ENCODE measurements around the gene SLC6A4. TPM values are rescaled to one million over a fixed set of nuclear protein-coding genes. Genes with fewer than 3 reads are reported as not detected.

The SLC6A4 gene
- total RNA-seq, 1 experiment from 2014 or later: 0.02 TPM

DNA sequence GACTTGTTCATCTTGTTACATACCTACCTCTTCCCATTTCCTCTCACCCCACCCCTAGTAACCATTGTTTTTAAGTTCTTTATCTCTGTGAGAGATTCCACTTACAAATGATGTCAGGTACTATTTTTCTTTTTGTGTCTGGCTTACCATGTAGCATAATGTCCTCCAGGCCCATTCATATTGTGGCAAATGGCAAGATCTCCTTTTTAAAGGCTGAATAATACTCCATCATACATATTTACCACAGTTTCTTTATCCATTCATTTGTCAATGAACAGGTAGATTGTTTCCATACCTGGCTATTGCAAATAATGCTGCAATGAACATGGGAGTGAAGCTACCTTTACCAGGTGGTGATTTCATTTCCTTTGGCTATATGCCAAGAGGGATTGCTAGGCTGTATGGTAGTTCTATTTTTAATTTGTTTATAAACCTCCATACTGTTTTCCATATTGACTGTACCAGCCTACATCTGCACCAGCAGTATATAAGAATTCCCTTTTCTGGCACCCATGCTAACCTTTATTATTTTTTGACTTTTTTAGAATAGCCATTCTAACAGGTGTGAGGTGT is 65.0 kb downstream of the SLC6A4 start:
- H2BK120ac ChIP-seq (ENCODE audit: low read depth, low read length, poor library complexity, severe bottlenecking): no peak overlapping the region
- no peaks in the 10 kb centered on the region for H3K79me2 ChIP-seq (ENCODE audit: insufficient read depth, low read length)
- no peak overlapping the region for H3K56ac ChIP-seq (ENCODE audit: insufficient read length, low read depth, low read length)
- no peaks in the 10 kb centered on the region for H4K20me1 ChIP-seq (ENCODE audit: control insufficient read depth, insufficient read depth, insufficient read length)
- no peak overlapping the region for H3K4me2 ChIP-seq (ENCODE audit: insufficient read depth, insufficient read length, low read length)
- no peak overlapping the region for H2BK5ac ChIP-seq (ENCODE audit: insufficient read length, low read length)
- no peak overlapping the region for H3K27ac ChIP-seq (ENCODE audit: insufficient read length, low read depth, low read length)
- no peak overlapping the region for H4K5ac ChIP-seq (ENCODE audit: insufficient read length, low read depth, low read length)
- Mint-ChIP-seq H3K4me3 (no peak overlapping the region), H3K4me1 (no peaks in the 10 kb centered on the region), H3K9me3 (no peaks in the 10 kb centered on the region), H3K27ac (no peak overlapping the region), H3K27me3 (ENCODE audit: low read depth) (no peaks in the 10 kb centered on the region), H3K36me3 (ENCODE audit: insufficient read depth in 1 of 3, low read depth in 3 of 3) (peaks cover 1 to 20% (median 18%) of the 10 kb centered on the region in 3 experiments; a peak in 5 of 7 replicates)
- no peak overlapping the region for H3K4ac ChIP-seq (ENCODE audit: low read depth, low read length)
- H4K91ac ChIP-seq (ENCODE audit: insufficient read length, low read depth, low read length): no peak overlapping the region
- H3K18ac ChIP-seq (ENCODE audit: insufficient read length, low read depth, low read length): no peak overlapping the region
- H3T11ph ChIP-seq (ENCODE audit: low read length): no peak overlapping the region
- H3K27me3 ChIP-seq (ENCODE audit: insufficient read depth, low read length): no peaks in the 10 kb centered on the region
- no peak overlapping the region for H3K14ac ChIP-seq (ENCODE audit: insufficient read depth, low read length)
- H2AFZ ChIP-seq (ENCODE audit: low read length): no peak overlapping the region
- H3K23me2 ChIP-seq (ENCODE audit: insufficient read length, low read depth, low read length, poor library complexity, severe bottlenecking): no peaks in the 10 kb centered on the region
- no peak overlapping the region for H4K8ac ChIP-seq (replicated peaks; ENCODE audit: insufficient read length, low read depth, low read length)
- no peak overlapping the region for H3K9ac ChIP-seq (ENCODE audit: extremely low read depth, insufficient read length, low read length)
- H2BK15ac ChIP-seq (ENCODE audit: low read depth, low read length): no peak overlapping the region
- no peak overlapping the region for H2BK12ac ChIP-seq (ENCODE audit: insufficient read length, low read depth, low read length)
- no peak overlapping the region for H2BK20ac ChIP-seq (ENCODE audit: low read depth, low read length, poor library complexity, severe bottlenecking)
- DNase-seq: no peak
- H3K9me3 ChIP-seq (ENCODE audit: control insufficient read depth, low read depth, low read length): no peaks in the 10 kb centered on the region
- H3K4me1 ChIP-seq (ENCODE audit: insufficient read depth, low read length): no peaks in the 10 kb centered on the region
- H3K79me1 ChIP-seq (ENCODE audit: insufficient read depth, low read depth, low read length, poor library complexity, severe bottlenecking): no peaks in the 10 kb centered on the region
- TF ChIP-seq, protein P1, sequence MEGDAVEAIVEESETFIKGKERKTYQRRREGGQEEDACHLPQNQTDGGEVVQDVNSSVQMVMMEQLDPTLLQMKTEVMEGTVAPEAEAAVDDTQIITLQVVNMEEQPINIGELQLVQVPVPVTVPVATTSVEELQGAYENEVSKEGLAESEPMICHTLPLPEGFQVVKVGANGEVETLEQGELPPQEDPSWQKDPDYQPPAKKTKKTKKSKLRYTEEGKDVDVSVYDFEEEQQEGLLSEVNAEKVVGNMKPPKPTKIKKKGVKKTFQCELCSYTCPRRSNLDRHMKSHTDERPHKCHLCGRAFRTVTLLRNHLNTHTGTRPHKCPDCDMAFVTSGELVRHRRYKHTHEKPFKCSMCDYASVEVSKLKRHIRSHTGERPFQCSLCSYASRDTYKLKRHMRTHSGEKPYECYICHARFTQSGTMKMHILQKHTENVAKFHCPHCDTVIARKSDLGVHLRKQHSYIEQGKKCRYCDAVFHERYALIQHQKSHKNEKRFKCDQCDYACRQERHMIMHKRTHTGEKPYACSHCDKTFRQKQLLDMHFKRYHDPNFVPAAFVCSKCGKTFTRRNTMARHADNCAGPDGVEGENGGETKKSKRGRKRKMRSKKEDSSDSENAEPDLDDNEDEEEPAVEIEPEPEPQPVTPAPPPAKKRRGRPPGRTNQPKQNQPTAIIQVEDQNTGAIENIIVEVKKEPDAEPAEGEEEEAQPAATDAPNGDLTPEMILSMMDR (conservative IDR thresholded peaks at IDR 0.05): no peak
- H3K23ac ChIP-seq (ENCODE audit: insufficient read length, low read depth, low read length): no peak overlapping the region
- no peak overlapping the region for H2AK5ac ChIP-seq (ENCODE audit: insufficient read length, low read length)

All from H9 (cell line).